Panc1 (cell line): ENCODE measurements around the gene OSBP2. TPM values are rescaled to one million over a fixed set of nuclear protein-coding genes. Genes with fewer than 3 reads are reported as not detected.

Source experiments
- ATAC-seq: fragments of 200-7000 bp; cut with Tn5 transposase; 2 replicates; pipeline ENCODE4 v1.9.1; 2020; ENCODE audit warnings: mild to moderate bottlenecking, moderate library complexity
- BruUV-seq: library from RNA; stranded (reverse); fragments of 400-500 nt; replicated peaks from 2 replicates; lab custom pipeline; 2021; lab: Mats Ljungman, UMichigan
- CTCF ChIA-PET: fragments of 300-600 bp; sonication (Branson Sonifier 250); formaldehyde crosslinking; loops from one replicate; lab custom pipeline; 2022; ENCODE audit warnings: antibody characterized with exemption; lab: Charles Lee
- POLR2A ChIA-PET: fragments of 300-600 bp; sonication (Branson Sonifier 250); formaldehyde crosslinking; loops from one replicate; lab custom pipeline; 2022; ENCODE audit warnings: antibody characterized with exemption; lab: Charles Lee
- DNase-seq: peaks from one replicate; pipeline ENCODE4 v3.0.0-alpha.2; 2010; ENCODE audit warnings: low read depth, low spot score
- H3K27ac ChIP-seq: 2 replicates; pipeline ENCODE4 v1.5.1; 2011; ENCODE audit warnings: mild to moderate bottlenecking, low read length, inconsistent platforms
- H3K27me3 ChIP-seq: fragments of 200-500 bp; sonication (Bioruptor generic); 2 replicates; pipeline ENCODE4 v1.6.0; 2014; ENCODE audit warnings: low read length, inconsistent platforms; ENCODE audit not compliant: control insufficient read depth, insufficient read depth
- H3K36me3 ChIP-seq: fragments of 200-500 bp; sonication (Bioruptor generic); 2 replicates; pipeline ENCODE4 v1.5.1; 2014; ENCODE audit warnings: inconsistent platforms, mild to moderate bottlenecking, low read length, moderate library complexity; ENCODE audit not compliant: control insufficient read depth, insufficient read depth
- H3K4me1 ChIP-seq: 2 replicates; pipeline ENCODE4 v1.5.1; 2011; ENCODE audit warnings: inconsistent platforms, mild to moderate bottlenecking, low read length, moderate library complexity; ENCODE audit not compliant: control insufficient read depth, insufficient read depth
- H3K4me3 ChIP-seq, 2 experiments: 2 replicates each; pipeline ENCODE4 v1.5.1; 2011 to 2012; ENCODE audit warnings: low read depth in 2 of 2, low read length in 2 of 2, mild to moderate bottlenecking in 2 of 2, inconsistent platforms in 1 of 2, moderate library complexity in 1 of 2
- H3K9me3 ChIP-seq: fragments of 200-500 bp; sonication (Bioruptor generic); 2 replicates; pipeline ENCODE4 v1.5.1; 2014; ENCODE audit warnings: low read depth, mild to moderate bottlenecking, inconsistent platforms, low read length, moderate library complexity; ENCODE audit not compliant: control insufficient read depth, insufficient read depth
- CTCF ChIP-seq: fragments of 450-650 bp; IDR thresholded peaks from 2 replicates; pipeline ENCODE4 v1.5.1; 2017; ENCODE audit warnings: mild to moderate bottlenecking
- POLR2AphosphoS5 ChIP-seq: IDR thresholded peaks from 2 replicates; pipeline ENCODE4 v1.6.1; 2012; ENCODE audit warnings: mild to moderate bottlenecking, low read depth, low read length, moderate library complexity
- REST ChIP-seq, 2 experiments: IDR thresholded peaks; 2 replicates each; pipeline ENCODE4 v1.6.1; 2011 to 2012; ENCODE audit warnings: low read depth in 2 of 2, control low read depth in 1 of 2, low read length in 1 of 2, mild to moderate bottlenecking in 1 of 2, moderate library complexity in 1 of 2; ENCODE audit not compliant: insufficient read depth in 1 of 2
- SIN3A ChIP-seq: IDR thresholded peaks from 2 replicates; pipeline ENCODE4 v1.6.1; 2012; ENCODE audit warnings: low read depth, mild to moderate bottlenecking, low read length, moderate library complexity, borderline replicate concordance; ENCODE audit not compliant: insufficient read depth
- TCF7L2 ChIP-seq: IDR thresholded peaks from 2 replicates; pipeline ENCODE4 v1.6.1; 2011; ENCODE audit warnings: mild to moderate bottlenecking, low read depth, low read length, inconsistent platforms
- in situ Hi-C: cut with HindIII; loops from 2 replicates; pipeline ENCODE4 v1.10.0; 2016; ENCODE audit warnings: low sequenced_read_pairs, low pct_unique_long_range_greater_than_20kb
- intact Hi-C: fragments of 100-400 bp; cut with micrococcal nuclease; formaldehyde crosslinking; loops from one replicate; pipeline ENCODE4 v1.10.0; 2022; ENCODE audit not compliant: unreplicated experiment
- total RNA-seq: library from RNA; stranded (reverse); gene quantifications from one replicate; pipeline ENCODE4 v1.2.1, GENCODE V29; 2021; ENCODE audit not compliant: unreplicated experiment

Gene OSBP2
- total RNA-seq, 1 experiment from 2014 or later, result 4.7 TPM

DNA sequence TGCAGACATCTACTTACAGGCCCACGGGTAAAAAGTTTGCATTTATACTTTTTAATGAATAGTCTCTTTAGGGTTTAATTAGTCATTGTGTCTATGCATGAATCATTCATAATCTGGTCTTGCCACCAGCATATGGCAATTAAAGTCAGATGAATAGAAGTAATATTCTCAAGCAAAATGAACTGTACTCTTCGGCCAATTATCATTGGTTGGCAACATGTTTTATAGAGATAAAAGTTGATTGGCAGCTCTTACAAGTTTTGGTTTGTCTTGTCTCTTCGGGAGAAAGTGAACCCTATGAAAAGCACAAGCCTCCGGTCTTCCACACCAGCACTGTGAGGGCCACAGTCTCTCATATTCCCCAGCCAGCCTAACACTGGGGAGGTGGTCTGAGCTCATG, 97.8 kb downstream of the OSBP2 start:
- H3K27me3 ChIP-seq, result no peaks in the 10 kb centered on the region
- in situ Hi-C loops, result no loop called here
- BruUV-seq, result no TSS peak
- POLR2A ChIA-PET, result no interaction called here
- CTCF ChIA-PET, result no interaction called here
- no peak for DNase-seq
- no peak overlapping the region for H3K4me3 ChIP-seq
- no peaks in the 10 kb centered on the region for H3K9me3 ChIP-seq
- no peaks in the 10 kb centered on the region for H3K36me3 ChIP-seq
- intact Hi-C loops, result no loop called here
- no peak overlapping the region for H3K27ac ChIP-seq
- no peak for ATAC-seq
- H3K4me1 ChIP-seq, result no peaks in the 10 kb centered on the region
- TF ChIP-seq REST (IDR thresholded peaks at IDR 0.05; ENCODE audit: insufficient read depth in 1 of 2, low read depth in 2 of 2, low read length in 1 of 2) (no peak), SIN3A (no peak)

GRCh38 chr22:30795118-30795517, 100.4 kb downstream of the OSBP2 start:
- Histone ChIP-seq H3K9me3 (no peaks in the 10 kb centered on the region), H3K4me3 (no peak overlapping the region), H3K27ac (no peak overlapping the region), H3K36me3 (no peaks in the 10 kb centered on the region), H3K27me3 (no peaks in the 10 kb centered on the region), H3K4me1 (no peaks in the 10 kb centered on the region)
- in situ Hi-C loops, result no loop called here
- no TSS peak for BruUV-seq
- ChIA-PET CTCF (no interaction called here), POLR2A (no interaction called here)
- intact Hi-C loops, result no loop called here
- ATAC-seq, result no peak
- TF ChIP-seq REST (IDR thresholded peaks at IDR 0.05; ENCODE audit: insufficient read depth in 1 of 2, low read depth in 2 of 2, low read length in 1 of 2) (no peak), POLR2AphosphoS5 (no peak), TCF7L2 (no peak), SIN3A (no peak), CTCF (no peak)
- no peak for DNase-seq
